ENCODE measurements around the gene ULK1.

The ULK1 gene

DNA sequence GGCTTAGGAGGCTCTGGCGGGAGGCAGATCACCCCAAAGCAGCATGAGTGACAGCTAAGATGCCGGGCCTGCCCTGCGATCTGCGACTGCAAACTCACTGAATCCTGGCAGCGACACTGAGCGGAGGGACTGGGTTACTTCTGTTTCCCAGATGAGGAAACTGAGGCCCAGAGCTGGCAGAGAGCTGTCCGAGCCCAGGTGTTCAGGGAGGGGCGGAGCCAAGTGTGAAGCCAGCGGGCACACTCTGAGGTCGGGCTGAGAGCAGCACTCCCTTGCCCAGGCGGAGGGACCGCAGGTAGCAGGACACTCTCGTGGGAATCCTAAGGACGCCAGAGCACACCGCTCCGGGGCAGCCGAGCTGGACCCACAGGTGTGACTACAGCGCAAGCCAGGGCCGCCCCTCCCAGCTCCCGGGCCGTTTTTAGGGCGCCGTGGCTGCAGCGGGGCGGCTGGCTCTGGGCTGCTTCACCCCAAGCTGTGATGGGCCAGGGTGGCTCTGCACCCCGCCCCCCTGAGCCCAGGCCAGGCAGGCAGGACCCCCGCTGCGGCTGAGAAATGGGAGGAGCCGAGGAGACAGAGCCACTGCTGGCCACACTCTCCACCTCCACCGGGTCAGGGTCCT, 38.8 kb upstream of the ULK1 start:
- no peaks in the 10 kb centered on the region for H3K36me3 Mint-ChIP-seq (ENCODE audit: insufficient read depth)
- no peak for ATAC-seq (replicated peaks)
- no peak overlapping the region for H3K27ac Mint-ChIP-seq
- H3K9me3 Mint-ChIP-seq = no peaks in the 10 kb centered on the region
- DNase-seq = no peak
- H3K4me1 Mint-ChIP-seq (ENCODE audit: low read depth in 2 of 2) = peaks cover 4 to 9% of the 10 kb centered on the region in 2 donors
- no peak overlapping the region for H3K4me3 Mint-ChIP-seq
- H3K27me3 Mint-ChIP-seq = peaks cover 27 to 33% of the 10 kb centered on the region in 2 donors

DNA sequence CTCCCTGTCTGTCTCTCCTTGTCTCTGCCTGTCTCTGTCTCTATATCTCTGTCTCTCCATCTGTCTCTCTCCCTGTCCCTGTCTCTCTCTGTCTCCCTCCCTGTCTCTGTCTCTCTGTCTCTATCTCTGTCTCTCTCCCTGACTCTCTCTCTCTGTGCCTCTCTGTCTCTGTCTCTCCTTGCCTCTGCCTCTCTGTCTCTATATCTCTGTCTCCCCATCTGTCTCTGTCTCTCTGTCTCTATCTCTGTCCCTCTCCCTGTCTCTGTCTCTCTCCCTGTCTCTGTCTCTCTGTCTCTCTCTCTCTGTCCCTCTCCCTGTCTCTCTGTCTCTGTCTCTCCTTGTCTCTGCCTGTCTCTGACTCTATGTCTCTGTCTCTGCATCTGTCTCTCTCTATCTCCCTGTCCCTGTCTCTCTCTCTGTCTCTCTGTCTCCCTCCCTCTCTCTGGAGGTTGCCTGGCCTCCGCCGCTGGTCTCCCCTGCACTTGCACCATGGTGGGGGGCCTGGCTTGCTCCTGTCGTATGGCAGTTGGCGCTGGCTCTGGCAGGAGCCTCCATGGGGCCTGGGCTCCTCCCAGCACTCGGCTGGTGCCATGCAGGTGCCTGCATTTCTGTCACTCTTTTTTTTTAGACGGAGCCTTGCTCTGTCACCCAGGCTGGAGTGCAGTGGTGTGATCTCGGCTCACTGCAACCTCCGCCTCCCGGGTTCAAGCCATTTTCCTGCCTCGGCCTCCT, 37.9 kb upstream of the ULK1 start:
- peaks cover 34 to 36% of the 10 kb centered on the region in 2 donors for H3K27me3 Mint-ChIP-seq
- no peaks in the 10 kb centered on the region for H3K36me3 Mint-ChIP-seq (ENCODE audit: insufficient read depth)
- no peaks in the 10 kb centered on the region for H3K9me3 Mint-ChIP-seq
- no peak overlapping the region for H3K27ac Mint-ChIP-seq
- no peak for ATAC-seq (replicated peaks)
- peaks cover 4 to 14% of the 10 kb centered on the region in 2 donors for H3K4me1 Mint-ChIP-seq (ENCODE audit: low read depth in 2 of 2)
- no peak for DNase-seq
- no peak overlapping the region for H3K4me3 Mint-ChIP-seq

DNA sequence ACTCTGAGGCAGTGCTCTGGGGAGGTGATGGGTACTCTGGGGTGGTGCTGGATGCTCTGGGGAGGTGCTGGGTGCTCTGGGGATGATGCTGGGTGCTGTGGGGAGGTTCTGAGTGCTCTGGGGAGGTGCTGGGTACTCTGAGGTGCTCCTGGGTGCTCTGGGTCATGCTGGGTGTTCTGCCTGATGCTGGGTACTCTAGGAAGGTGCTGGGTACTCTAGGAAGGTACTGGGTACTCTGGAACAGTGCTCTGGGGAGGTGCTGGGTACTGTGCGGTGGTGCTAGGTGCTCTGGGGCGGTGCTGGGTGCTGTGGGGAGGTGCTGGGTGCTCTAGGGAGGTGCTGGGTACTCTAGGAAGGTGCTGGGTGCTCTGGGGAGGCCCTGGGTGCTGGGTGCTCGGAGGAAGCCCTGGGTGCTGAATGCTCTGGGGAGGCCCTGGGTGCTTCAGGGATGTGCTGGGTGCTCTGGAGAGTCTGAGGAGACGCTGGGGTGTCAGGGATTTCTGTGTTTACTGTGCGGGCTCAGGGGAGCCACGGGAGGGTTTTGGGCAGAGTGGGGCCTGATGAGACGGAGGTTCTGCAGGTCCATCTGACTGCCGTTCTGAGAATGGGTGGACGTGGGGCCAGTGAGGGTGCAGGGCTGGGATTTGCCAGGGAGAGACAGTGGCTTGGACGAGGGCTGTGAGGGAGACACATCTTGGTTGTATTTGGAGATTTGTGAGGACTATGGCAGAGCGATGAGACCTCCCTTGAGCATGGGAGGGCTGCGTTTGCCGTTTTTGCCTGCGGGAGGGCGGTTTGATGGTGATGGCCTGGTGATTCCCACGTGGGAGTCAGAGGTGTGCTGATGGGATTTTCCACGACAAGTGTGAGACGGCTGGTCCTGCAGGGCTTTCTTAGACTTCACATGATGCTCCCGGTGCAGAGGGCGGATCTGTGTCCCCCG, 36.2 kb upstream of the ULK1 start:
- Mint-ChIP-seq H3K27ac (peak overlapping the region in 1 of 2 donors; percentile 44), H3K27me3 (peaks cover 33 to 34% of the 10 kb centered on the region in 2 donors), H3K4me3 (no peak overlapping the region), H3K4me1 (ENCODE audit: low read depth in 2 of 2) (peaks cover 4 to 14% of the 10 kb centered on the region in 2 donors), H3K9me3 (no peaks in the 10 kb centered on the region), H3K36me3 (ENCODE audit: insufficient read depth) (no peaks in the 10 kb centered on the region)
- DNase-seq (no peak), ATAC-seq (replicated peaks) (no peak)

DNA sequence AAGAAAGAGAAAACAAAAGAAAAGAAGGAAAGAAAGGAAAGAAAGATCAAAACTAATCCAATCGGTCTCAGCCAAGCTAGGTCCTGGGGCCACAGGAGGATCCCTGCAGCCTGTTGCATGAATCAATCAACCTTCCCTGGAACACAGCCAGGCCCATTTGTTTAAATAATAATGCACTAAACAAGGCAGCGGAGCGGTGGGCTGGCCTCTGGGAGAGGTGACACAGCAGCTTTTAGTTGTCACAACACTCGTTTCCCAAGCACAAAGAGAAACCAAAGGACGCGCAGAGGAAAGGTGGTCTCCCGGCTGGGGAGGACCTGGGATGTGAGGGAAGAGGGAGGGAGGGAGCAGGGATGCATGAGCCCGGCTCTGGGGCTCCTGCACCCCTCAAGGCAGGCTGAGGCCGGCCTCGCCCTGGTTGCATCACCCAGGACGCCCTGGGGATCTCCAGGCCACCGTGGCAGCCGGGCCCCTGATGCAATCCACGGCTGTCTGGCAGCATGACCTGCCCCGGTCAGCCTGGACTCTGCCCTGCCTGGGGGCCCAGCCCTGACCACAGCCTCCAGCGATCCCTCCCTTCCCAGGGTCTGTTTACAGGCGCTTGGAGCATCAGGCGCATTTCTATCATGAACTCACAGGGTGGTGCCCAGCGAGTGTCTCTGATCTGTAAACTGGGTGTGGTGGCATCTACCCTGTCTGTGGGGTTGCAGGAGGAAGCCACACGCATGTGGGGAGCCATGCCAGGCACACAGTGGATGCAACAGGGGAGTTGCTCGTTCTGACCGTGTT, 33.8 kb upstream of the ULK1 start:
- peaks cover 4 to 14% of the 10 kb centered on the region in 2 donors for H3K4me1 Mint-ChIP-seq (ENCODE audit: low read depth in 2 of 2)
- peaks cover 25 to 34% of the 10 kb centered on the region in 2 donors for H3K27me3 Mint-ChIP-seq
- ATAC-seq (replicated peaks) (peak; percentile 86), DNase-seq (no peak)
- peak overlapping the region in 1 of 2 donors; percentile 77 for H3K27ac Mint-ChIP-seq
- peaks cover 3% of the 10 kb centered on the region for H3K36me3 Mint-ChIP-seq (ENCODE audit: insufficient read depth)
- no peaks in the 10 kb centered on the region for H3K9me3 Mint-ChIP-seq
- H3K4me3 Mint-ChIP-seq = peak overlapping the region in 1 of 2 donors; percentile 55

DNA sequence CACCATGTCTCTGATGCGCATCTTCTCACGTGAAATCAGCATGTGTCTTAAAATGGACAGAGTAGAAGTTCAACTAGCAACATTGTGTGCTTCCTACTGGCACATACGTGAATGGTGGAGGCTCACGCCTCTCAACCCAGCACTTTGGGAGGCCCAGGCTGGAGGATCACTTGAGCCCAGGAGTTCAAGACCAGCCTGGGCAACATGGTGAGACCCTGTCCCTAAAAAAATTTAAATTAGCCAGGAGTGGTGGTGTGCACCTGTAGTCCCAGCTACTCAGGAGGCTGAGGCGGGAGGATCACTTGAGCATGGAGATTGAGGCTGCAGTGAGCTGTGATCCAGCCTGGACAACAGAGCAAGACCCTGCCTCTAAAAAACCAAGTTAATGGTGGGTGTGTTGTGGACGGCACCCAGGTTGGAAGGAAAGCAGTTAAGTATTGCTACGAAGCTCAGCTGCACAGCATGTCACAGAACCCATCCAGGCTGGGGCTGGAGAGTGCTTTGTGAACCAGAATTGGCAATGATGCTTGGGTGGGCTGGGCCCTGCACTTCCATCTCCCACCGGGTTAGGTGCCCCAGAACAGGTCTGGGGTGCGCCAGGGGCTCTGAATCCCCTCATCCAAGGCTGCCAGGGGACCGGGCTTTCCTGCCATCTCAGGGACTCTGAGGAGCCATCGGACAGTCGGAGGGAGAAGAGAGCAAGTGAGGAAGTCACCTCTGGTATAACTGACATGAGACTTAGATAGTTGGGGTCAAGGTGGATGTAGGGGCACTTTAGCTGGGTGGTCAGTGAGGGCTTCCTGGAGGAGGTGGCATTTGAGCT, 33.0 kb upstream of the ULK1 start:
- Mint-ChIP-seq H3K27me3 (peaks cover 25 to 28% of the 10 kb centered on the region in 2 donors), H3K4me1 (ENCODE audit: low read depth in 2 of 2) (peaks cover 4 to 14% of the 10 kb centered on the region in 2 donors), H3K4me3 (peak overlapping the region in 1 of 2 donors; percentile 55), H3K36me3 (ENCODE audit: insufficient read depth) (peaks cover 3% of the 10 kb centered on the region), H3K27ac (peak overlapping the region in 1 of 2 donors; percentile 77), H3K9me3 (no peaks in the 10 kb centered on the region)
- ATAC-seq (replicated peaks) (no peak), DNase-seq (no peak)

DNA sequence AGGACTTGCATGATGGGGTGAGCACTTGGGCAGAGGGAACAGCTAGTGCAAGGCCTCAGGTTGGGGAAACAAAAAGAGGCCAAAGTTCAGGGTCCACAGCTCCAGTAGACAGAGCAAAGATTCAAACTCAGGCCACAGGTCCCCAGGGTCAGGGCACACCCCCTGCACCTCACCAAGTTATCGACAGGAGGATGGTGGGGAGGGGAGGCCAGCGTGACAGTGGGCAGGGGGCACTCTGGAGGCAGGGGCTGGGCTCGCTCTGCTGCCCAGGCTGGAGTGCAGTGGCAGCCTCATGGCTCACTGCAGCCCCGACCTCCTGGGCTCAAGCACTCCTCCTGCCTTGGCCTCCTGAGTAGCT, 32.4 kb upstream of the ULK1 start:
- Mint-ChIP-seq H3K27ac (no peak overlapping the region), H3K9me3 (no peaks in the 10 kb centered on the region), H3K27me3 (peaks cover 23 to 24% of the 10 kb centered on the region in 2 donors), H3K36me3 (ENCODE audit: insufficient read depth) (peaks cover 3% of the 10 kb centered on the region), H3K4me1 (ENCODE audit: low read depth in 2 of 2) (peaks cover 4 to 14% of the 10 kb centered on the region in 2 donors), H3K4me3 (no peak overlapping the region)
- no peak for DNase-seq
- ATAC-seq (replicated peaks) = no peak

DNA sequence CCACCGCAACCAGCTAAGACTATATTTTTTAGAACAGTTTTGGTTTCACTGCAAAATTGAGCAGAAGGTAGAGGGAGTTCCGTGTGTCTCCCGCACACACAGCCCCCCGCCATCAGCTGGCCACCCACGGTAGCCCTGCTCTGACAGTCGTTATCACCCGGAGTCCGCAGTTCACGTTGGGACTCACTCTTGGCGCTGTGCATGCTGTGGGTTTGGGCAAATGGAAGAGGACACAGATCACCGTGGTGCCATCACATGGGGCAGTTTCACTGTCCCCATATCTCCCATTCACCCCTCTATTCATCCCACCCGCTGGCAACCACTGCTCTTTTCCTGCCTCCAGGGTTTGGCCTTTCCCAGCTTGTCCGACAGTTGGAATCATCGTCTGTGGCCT, 31.8 kb upstream of the ULK1 start:
- Mint-ChIP-seq H3K36me3 (ENCODE audit: insufficient read depth) (peaks cover 3% of the 10 kb centered on the region), H3K9me3 (no peaks in the 10 kb centered on the region), H3K4me1 (ENCODE audit: low read depth in 2 of 2) (peaks cover 4 to 13% of the 10 kb centered on the region in 2 donors), H3K27ac (no peak overlapping the region), H3K27me3 (peaks cover 18 to 19% of the 10 kb centered on the region in 2 donors), H3K4me3 (no peak overlapping the region)
- no peak for ATAC-seq (replicated peaks)
- DNase-seq = no peak

DNA sequence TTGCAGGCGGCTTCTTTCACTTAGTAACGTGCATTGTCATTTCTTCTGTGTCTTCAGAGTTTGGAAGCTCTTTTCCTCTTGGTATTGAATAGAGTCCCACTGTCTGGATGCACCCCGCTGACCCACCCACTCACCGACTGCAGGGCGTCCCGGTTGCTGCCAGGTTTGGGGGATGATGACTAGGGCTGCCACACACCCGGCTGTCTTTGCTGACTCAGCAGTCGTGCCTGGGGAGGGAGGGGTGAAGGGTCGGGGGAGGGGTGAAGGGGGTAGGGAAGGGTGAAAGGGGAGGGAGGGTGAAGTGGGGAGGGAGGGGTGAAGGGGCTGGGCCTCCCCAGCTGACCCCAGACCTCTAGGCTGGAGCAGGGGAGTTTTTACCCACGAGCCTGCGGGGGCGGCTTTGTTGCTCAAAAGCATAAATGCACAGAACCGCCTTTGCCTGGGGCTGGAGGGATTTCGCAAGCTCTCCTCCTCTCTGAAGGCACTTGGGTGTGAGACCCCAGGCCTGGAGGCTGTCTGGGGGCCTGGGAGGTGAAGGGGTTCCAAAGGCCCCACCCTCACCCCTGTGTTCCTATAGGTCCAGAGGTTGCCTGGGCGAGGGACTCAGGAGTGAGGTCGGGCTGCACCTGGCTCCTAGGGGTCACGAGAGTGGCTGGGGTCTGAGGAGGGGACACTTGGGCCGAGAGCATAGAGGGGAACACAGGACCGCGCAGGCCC, 31.3 kb upstream of the ULK1 start:
- no peaks in the 10 kb centered on the region for H3K9me3 Mint-ChIP-seq
- peaks cover 0 to 10% of the 10 kb centered on the region in 2 donors for H3K4me1 Mint-ChIP-seq (ENCODE audit: low read depth in 2 of 2)
- no peak for ATAC-seq (replicated peaks)
- H3K27ac Mint-ChIP-seq = no peak overlapping the region
- no peak overlapping the region for H3K4me3 Mint-ChIP-seq
- peaks cover 3% of the 10 kb centered on the region for H3K36me3 Mint-ChIP-seq (ENCODE audit: insufficient read depth)
- H3K27me3 Mint-ChIP-seq = peaks cover 12 to 13% of the 10 kb centered on the region in 2 donors
- DNase-seq = no peak

DNA sequence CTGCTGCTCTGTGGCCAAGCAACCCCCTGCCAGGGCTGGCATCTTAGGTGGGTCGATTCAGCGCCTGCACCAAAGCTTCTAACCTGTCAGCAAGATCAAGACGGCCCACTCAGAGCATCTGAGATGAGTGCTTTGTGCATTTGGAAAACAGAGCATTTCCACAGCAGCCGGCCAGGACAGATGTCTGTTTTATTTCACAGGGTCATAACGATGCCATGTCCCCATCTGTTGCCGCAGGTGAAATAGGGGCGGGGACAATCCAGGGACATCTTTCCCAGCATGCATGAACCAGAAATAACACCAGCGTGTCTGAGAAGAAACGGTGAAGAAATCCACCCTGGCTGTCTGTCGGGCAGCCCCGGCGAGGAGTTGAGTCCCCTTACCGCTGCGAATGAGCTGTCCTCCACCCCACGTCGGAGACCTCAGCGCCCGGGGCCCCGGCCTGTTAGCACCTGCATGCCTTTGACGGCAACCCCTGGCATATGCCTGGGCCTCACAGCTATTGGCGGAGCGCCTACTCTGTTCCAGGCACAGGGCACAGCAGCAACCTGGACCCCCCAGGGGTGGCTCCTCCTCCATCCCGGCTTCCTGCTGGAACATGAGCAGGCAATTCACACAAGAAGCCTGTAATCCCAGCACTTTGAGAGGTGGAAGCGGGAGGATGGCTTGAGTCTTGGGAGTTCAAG, 30.6 kb upstream of the ULK1 start:
- Mint-ChIP-seq H3K36me3 (ENCODE audit: insufficient read depth) (peaks cover 3% of the 10 kb centered on the region), H3K4me1 (ENCODE audit: low read depth in 2 of 2) (peaks cover 0 to 10% of the 10 kb centered on the region in 2 donors), H3K9me3 (no peaks in the 10 kb centered on the region), H3K27ac (no peak overlapping the region), H3K4me3 (no peak overlapping the region), H3K27me3 (peaks cover 7% of the 10 kb centered on the region in 2 donors)
- no peak for ATAC-seq (replicated peaks)
- DNase-seq = no peak

DNA sequence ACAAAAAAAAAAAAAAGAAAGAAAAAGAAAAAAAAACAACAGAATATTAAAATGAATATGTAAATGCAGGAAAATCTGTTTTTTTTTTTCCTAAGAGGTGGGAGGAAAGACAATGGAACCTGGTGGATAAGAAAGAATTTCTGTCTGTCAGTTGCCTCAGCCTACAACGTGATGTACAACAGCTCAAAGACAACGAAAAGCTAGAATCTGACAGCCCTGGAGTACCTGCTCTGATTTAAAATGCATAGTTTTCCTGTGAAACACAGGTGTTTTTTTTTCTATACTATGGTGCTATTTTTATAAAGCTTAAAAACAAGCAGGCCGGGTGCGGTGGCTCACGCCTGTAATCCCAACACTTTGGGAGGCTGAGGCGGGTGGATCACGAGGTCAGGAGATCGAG, 30.0 kb upstream of the ULK1 start:
- Mint-ChIP-seq H3K9me3 (no peaks in the 10 kb centered on the region), H3K27ac (no peak overlapping the region)

DNA sequence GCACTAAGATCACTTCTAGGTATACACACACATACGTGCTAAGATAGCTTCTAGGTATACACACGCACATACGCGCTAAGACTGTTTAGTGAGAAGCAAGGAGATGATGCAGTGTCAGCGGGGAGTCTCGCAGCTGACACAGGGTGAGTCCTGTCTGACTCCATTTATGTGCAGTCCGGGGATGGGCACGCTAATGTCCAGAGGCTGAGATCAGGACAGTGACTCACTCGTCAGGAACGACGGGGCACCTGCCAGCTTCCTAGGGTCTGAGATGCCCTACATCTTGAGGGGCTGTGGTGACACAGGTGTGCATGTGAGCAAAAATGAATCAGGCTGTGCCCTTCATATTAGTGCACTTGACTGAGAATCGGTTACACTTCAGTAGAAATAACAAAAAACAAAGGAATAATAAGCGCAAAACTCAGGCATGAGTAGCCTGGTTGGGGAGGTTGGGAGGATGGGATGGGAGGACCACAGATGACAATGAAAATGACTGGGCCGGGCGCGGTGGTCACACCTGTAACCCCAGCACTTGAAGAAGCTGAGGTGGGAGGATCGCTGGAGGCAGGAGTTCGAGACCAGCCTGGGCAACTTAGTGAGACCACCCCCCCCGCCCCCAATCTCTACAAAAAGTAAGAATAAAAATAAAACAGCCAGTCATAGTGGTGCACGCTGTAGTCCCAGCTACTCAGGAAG, 29.1 kb upstream of the ULK1 start:
- DNase-seq = no peak
- peaks cover 7% of the 10 kb centered on the region in 2 donors for H3K27me3 Mint-ChIP-seq
- ATAC-seq (replicated peaks) = no peak
- H3K4me3 Mint-ChIP-seq = no peak overlapping the region
- H3K4me1 Mint-ChIP-seq (ENCODE audit: low read depth in 2 of 2) = peaks cover 0 to 10% of the 10 kb centered on the region in 2 donors
- no peaks in the 10 kb centered on the region for H3K9me3 Mint-ChIP-seq
- peaks cover 3% of the 10 kb centered on the region for H3K36me3 Mint-ChIP-seq (ENCODE audit: insufficient read depth)
- H3K27ac Mint-ChIP-seq = no peak overlapping the region

More for the DNA sequence above, 30.0 kb upstream of the ULK1 start:
- DNase-seq (no peak), ATAC-seq (replicated peaks) (no peak)
- H3K27me3 Mint-ChIP-seq = peaks cover 7% of the 10 kb centered on the region in 2 donors
- H3K4me3 Mint-ChIP-seq = no peak overlapping the region
- H3K4me1 Mint-ChIP-seq (ENCODE audit: low read depth in 2 of 2) = peaks cover 0 to 10% of the 10 kb centered on the region in 2 donors
- peaks cover 3% of the 10 kb centered on the region for H3K36me3 Mint-ChIP-seq (ENCODE audit: insufficient read depth)

Measured in effector memory CD8-positive, alpha-beta T cell (primary cell).